ENCODE measurements around the gene PLPPR5.
A peak's percentile ranks its signal among the peaks of the same experiment; 100 is the strongest.

- TF ChIP-seq CTCF (IDR thresholded peaks at IDR 0.05; ENCODE audit: poor library complexity) (peak; percentile 12), EZH2 (IDR thresholded peaks at IDR 0.05; ENCODE audit: borderline replicate concordance) (no peak), EZH2phosphoT487 (IDR thresholded peaks at IDR 0.05; ENCODE audit: low read depth, severe bottlenecking, unreplicated experiment) (no peak)
These were observed at the start of gene PLPPR5 for GRCh38 chr1:99004861-99005442.
